Measurements from ENCODE around the gene IAH1. TPM values are rescaled to one million over a fixed set of nuclear protein-coding genes. Genes with fewer than 3 reads are reported as not detected.

IAH1 gene
- total and polyA plus RNA-seq, 9 of the 15 experiments (the other 6 are each of a cell fraction or from before 2014, with no cell fraction given), result 0.04 to 19.3 (median 0.36) TPM; not detected in 3

GRCh38 chr2:9472511-9472910 is 1.8 kb upstream of the IAH1 start:
- Histone ChIP-seq H3K27me3 (ENCODE audit: control insufficient read depth in 2 of 2, insufficient read depth in 2 of 2, low read length in 2 of 2) (no peaks in the 10 kb centered on the region), H3K36me3 (ENCODE audit: control insufficient read depth, insufficient read depth, low read length) (peaks cover 49% of the 10 kb centered on the region), H3K9me3 (replicated peaks; ENCODE audit: control insufficient read depth, insufficient read depth, low read depth, low read length) (no peaks in the 10 kb centered on the region; the same call in 1 of the 2 replicates), H3K79me2 (ENCODE audit: control insufficient read depth, insufficient read depth, low read length) (no peaks in the 10 kb centered on the region), H3K4me3 (no peak overlapping the region), H3K9ac (ENCODE audit: insufficient read depth in 1 of 2, low read depth in 2 of 2, low read length in 2 of 2) (no peak overlapping the region), H4K20me1 (replicated peaks; ENCODE audit: control insufficient read depth, insufficient read depth, low read length) (no peaks in the 10 kb centered on the region), H3K4me2 (ENCODE audit: insufficient read depth, low read length) (no peak overlapping the region), H3K4me1 (replicated peaks in 1 of 2; ENCODE audit: control insufficient read depth in 2 of 2, insufficient read depth in 2 of 2, low read length in 2 of 2) (no peaks in the 10 kb centered on the region), H2AFZ (ENCODE audit: low read depth, low read length) (no peak overlapping the region), H3K27ac (ENCODE audit: extremely low read depth, low read depth, low read length) (no peak overlapping the region), H3K9me1 (ENCODE audit: control insufficient read depth, insufficient read depth, low read length) (no peaks in the 10 kb centered on the region)
- 90% methylated on average over 9 of the region's 9 CpGs for WGBS (ENCODE audit: insufficient coverage, low coverage, missing lambda C conversion rate)
- no peak for ATAC-seq
- no peak for FAIRE-seq
- no peak for DNase-seq (ENCODE audit: extremely low read depth in 1 of 4, low spot score in 3 of 4)
- BruUV-seq (replicated peaks), result no TSS peak
- CTCF ChIA-PET (ENCODE audit: low intra/inter-chr PET ratio), result no interaction called here
- intact Hi-C loops (cut with micrococcal nuclease), result no loop called here
- POLR2A ChIA-PET, result no interaction called here
- in situ Hi-C loops (cut with MboI), result no loop called here
- TF ChIP-seq ELK3 (CRISPR knock-in tag; IDR thresholded peaks at IDR 0.05) (no peak), RREB1 (CRISPR knock-in tag; IDR thresholded peaks at IDR 0.05) (no peak), ERF (CRISPR knock-in tag; IDR thresholded peaks at IDR 0.05) (no peak), CHD1 (IDR thresholded peaks at IDR 0.05; ENCODE audit: low read length) (no peak), ZNF384 (IDR thresholded peaks at IDR 0.05; ENCODE audit: low read depth, low read length) (no peak), ZNF639 (CRISPR knock-in tag; conservative IDR thresholded peaks at IDR 0.05 in 1 of 2, IDR thresholded peaks at IDR 0.05 in 1 of 2) (no peak), ZNF217 (CRISPR knock-in tag; IDR thresholded peaks at IDR 0.05) (no peak), ZBTB49 (CRISPR knock-in tag; IDR thresholded peaks at IDR 0.05; ENCODE audit: borderline replicate concordance) (no peak), E2F6 (IDR thresholded peaks at IDR 0.05; ENCODE audit: borderline replicate concordance in 1 of 2, extremely low read depth in 1 of 2, insufficient read depth in 1 of 2, insufficient read length in 1 of 2, low read depth in 1 of 2, low read length in 1 of 2, poor library complexity in 1 of 2, severe bottlenecking in 1 of 2) (no peak)

Data from K562 (cell line).